GM18505 (cell line): ENCODE measurements around the gene ETV4.

Experiments
- ATAC-seq: cut with Tn5 transposase; IDR thresholded peaks from one replicate; pipeline ENCODE4 v1.9.1; 2021; ENCODE audit not compliant: unreplicated experiment
- POLR2A ChIP-seq: IDR thresholded peaks from 4 replicates; pipeline ENCODE4 v1.6.1; 2011; ENCODE audit warnings: borderline replicate concordance; ENCODE audit not compliant: insufficient read depth, insufficient read length; ENCODE audit errors: extremely low read depth

ETV4 gene

DNA sequence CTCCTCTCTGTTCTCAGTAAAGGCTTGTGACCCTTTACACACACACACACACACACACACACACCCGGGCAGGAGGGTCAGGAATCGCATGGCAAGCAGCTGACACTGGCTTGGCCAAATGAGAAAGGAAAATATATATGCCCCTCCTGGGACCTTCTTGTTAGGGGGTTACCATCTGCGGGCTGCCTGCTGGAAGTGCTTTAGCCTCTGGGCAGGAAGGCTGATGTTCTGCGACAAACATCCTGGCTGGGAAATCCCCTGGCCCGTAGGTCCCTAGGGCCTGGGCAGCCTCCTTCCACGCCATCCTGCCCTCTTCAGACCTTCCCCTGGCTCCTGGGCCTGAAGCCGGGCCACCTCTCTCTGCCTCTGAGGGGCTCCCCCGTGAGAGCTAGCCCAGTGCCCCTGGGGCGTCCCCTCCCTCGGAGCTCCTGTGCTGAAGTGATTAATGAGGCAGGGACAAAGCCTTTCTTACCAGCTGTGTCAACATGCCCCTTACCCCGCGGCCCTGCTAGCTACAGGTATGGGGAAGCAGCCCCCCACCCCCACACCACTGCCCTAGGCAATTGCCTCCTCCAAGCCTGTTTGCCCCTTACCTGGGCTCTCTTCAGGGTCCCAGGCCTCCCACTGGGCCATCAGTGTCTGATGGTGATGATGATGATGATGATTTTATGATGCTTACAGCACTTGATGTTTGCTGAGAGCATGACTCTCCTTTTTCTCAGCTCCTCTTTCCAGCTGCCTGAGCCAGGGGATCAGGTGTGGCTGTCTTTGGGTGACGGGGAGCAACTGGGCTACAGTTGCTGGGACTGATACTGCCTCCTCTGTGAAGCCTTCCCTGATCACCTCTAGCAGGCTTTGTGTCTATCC is 32.8 kb upstream of the ETV4 start:
- TF ChIP-seq POLR2A = no peak
- no peak for ATAC-seq

DNA sequence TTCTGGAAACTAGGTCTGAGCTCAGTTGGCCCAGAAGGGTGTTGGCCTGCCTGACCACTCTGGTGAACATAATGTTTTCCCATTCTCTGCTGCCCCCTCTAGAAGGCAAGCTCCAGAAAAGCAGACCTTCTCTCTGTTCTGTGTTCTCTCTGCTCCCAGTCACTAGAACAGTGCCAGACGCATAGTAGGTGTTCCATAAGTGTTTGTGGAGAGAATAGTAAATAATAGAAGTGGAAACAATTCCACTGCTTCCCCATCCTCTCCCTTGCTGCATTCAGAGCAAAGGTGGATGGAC is 32.2 kb upstream of the ETV4 start:
- no peak for TF ChIP-seq POLR2A
- no peak for ATAC-seq

DNA sequence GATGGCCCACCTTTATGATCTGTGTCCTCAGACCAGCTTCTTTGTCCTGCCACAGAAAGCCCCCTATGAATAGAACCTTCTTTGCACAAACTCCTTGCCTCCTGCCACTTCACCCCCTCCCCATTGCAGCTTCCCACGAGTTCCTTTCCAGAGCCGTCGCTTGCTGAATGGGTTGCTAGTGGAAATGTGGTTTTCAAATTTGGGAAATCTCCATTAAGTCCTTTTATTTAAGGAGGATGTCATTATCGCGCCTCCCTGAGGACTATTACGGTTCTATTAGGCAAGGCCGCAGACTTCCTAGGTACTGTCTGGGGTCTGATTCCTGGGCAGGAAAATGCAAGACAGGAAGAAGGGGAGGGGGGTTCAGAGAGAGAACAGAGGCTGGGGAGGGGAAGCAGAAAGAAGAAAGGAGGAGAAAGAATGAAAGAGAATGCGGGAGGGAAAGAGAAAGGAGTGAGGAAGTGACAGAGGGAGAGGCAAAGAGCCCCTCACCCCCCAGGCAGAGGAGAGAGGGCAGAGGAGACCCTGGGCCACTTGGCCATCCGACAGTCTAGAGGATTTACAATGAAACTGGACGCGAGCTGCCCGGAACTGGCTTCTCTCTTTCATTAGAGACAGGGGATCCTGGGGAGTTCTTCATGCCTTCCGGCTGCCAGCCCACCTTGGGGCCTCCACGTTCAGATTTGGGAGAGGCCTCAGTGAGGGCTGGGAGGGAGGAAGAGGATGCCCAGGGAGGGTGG is 31.7 kb upstream of the ETV4 start:
- no peak for TF ChIP-seq POLR2A
- ATAC-seq = no peak

DNA sequence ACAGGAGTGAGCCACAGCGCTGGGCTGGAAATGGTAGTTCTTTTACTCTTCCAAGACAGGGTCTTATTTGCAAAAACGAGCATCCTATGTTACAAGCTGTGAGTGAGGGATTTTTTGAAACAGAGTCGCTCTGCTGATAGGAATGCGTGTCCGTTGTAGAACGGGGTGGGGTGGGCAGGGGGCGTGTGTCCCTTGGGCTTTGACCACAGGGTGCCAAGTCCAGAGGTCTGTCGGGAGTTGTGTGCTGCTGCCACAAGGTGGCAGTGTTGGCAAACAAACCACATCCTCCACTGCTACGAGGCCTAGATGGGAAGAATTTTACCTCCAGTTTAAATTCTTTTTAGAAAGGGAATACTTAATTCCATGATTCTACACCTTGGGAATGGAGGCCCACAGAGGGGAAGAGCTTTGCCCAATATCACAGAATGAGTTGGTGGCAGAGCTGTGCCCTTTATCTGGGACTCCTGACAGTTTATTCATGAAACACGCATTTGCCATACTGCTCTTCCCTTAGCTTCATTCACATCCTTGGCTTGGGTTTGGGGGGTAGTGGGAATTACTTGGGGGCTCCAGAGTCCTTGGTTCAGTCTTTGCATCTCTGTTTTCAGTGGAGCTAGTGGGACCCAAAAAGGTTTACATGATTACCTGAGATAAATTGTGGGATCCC is 30.6 kb upstream of the ETV4 start:
- no peak for TF ChIP-seq POLR2A
- ATAC-seq = no peak

DNA sequence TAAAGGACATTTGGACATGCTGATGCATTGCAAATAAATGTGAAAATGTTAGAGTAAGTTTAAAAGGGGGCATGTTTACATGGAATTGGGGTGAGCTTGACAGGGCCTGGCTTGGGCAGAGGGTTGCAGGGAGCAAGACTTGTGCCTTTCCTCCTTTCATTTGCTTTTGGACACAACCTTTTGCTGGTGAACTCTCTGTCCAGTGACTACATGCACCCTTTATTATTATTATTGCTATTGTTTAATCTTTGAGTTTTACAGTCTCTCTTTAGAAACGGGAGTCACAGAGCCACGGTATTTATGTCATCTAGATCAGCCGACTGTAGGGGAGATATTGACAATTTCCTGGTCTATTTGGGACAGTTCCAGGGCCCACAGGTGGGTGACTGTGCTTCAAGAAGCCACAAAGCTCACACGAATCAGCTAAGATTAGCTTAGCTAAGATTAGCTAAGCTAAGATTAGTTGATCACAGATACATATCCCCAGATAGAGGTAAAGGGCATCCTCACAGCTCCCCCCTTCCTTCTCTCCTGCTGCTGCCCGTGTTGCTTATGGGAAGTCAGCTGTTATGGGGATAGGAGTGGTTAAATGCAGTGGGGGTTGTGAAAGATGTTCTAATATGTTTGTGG is 28.9 kb upstream of the ETV4 start:
- ATAC-seq = no peak
- TF ChIP-seq POLR2A = no peak

DNA sequence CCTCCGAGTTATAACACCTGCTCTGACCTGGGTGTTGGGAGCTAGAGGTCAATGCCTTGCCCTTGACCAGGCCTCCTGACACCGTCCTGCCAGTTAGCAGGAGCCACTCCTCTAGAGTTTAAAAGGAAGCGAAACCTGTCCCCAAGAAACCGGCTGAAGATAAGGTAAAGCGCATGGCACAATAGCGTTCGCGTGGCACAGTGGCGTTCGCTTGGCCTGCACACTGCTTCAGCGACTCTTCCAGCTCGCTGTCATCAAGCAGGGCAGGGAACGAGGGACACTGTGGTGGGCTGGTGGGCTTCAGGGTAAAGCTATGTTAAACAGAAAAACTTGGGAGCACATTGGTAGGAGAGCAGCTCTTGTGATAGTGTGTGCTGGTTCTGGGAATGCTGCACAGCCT is 28.2 kb upstream of the ETV4 start:
- no peak for ATAC-seq
- no peak for TF ChIP-seq POLR2A

DNA sequence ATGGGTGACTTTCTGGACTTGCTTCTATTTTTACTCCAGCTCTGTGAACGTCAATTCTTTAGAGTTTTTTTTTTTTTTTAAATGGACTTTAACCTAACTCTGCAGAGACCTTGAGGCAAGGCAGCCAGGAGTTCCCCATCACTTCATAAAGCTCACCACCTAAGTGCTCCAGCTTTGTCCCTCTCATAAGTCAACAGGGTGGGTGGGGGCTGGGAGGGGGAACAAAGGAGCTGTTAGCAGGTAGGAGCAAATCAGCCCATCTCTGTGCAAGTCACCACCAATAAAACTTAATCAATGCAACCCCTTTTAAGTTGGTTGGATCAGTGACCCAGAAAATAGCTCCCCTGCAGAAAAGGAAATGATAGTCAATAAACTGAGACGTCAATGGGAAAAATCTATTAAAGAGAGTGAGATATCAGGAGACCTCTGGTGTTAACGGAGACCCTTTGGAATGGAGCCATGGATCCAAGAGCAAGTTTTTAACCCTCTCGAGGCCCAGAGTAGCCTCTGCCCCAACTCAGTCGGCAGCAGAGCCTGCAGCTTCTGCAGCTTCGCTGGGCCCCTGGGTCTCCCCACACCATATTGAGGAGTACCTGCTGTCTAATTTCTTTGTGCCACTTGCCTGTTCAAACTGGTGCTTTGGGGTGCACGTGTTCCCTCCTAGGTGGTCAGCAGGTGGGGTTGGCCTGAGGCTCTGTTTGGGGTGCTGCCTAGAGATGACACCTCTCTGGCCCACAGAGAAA is 27.6 kb upstream of the ETV4 start:
- no peak for ATAC-seq
- no peak for TF ChIP-seq POLR2A

DNA sequence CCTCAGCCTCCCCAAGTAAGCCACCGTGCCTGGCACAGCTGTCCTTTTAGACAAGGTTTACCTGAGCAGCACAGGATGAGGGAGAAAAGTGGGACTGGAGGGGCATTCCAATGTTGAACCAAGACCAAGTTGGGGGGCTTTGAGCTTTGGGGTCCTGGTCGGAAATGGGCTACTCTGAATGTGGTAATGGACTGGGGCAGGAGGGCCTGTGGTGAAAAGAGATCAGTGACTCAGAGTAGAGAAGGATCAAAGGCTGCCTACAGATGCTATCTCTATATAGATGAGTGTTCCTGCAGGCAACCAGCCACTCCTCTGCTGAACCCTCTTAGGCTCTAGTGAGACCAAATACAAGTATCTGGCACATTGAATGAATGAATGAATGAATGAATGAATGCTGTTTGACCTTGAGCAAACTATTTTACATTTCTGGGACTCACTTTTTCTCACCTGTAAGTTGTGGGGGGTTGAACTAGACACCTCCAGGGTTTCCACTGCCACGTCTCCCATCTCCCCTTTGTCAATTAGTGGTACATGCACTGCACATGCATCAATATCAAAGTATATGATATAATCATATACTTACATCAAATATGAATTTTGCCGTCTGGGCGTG is 26.3 kb upstream of the ETV4 start:
- TF ChIP-seq POLR2A = no peak
- ATAC-seq = no peak

DNA sequence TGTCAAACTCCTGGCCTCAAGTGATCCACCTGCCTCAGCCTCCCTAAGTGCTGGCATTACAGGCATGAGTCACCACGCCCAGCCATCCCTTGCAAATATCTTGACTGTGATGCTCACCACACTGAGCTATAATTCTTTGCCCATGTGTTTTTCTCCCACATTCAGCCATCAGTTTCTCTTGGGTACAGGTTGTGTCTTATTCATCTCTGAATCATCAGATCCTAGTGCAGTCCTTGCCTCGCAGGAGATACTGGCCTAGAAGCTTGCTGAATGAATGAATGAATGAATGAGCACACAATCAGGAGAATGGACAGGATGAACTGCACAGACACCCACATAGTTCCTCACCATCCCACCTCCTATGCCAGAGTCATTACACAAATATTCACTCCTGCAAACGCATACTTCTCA is 24.4 kb upstream of the ETV4 start:
- ATAC-seq = no peak
- TF ChIP-seq POLR2A = no peak

DNA sequence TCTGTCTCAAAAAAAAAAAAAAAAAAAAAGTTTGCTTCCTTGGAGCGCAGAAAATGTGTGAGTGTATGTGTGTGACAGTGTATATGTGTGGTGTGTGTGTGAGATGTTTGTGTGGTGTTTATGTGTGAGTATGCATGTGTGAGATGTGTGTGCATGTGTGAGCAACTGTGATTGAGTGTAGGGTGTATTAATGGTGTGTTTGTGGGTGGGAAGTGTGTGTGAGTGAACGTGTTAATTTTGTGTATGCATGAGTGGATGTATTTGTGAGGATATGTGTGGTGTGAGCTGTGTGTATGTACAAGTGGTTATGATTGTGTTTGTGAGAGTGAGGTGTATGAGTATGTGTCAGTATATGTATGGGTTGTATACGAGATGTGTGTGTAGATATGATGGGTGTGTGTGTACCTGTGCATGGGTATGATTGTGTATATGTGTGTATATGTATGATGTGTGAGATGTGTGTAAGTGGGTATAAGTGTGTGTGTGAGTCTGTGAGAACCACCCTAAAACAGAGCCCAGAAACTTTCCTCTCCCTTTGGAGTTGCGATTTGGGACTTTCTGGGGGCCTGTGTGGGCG is 22.5 kb upstream of the ETV4 start:
- ATAC-seq = no peak
- no peak for TF ChIP-seq POLR2A

DNA sequence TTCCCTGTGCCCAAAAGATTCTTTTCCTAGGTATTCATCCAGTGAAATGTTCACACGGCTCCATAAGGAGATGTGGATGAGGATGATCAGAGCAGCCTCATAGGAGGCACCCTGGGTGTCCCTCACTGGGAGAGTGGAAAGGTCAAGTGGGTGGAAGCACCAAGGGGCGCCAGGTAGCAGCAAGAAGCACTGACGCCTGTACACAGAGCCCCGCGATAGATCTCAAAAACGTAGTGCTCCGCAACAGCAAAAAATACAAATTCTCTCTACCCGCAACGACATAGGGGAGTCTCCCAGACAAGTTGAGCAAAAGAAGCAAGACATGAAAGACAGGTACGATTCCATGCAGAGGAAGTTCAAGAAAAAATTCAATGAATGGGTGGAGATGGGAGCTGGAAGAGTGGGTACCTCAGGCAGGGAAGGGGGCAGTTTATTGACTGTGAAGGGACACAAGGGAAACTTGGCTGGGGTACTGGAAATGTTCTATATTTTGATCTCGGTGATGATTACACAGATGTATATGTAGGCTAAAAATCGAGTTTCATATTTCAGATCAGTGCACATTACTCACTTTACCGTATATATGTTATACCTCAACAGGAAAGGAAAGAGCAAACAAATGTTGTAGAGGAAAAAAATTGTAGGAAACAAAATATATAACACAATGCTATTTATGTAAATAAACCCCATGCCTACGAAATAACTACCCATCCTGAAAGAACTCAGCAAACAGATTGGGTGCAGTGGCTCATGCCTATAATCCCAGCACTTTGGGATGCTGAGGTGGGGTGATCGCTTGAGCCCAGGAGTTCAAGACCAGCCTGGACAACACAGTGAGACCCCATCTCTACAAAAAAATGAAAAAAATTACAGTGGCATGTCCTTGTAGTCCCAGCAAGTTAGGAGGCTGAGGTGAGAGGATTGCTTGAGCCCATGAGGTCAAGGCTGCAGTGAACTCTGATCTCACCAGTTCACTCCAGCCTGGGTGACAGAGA is 17.8 kb upstream of the ETV4 start:
- no peak for ATAC-seq
- no peak for TF ChIP-seq POLR2A

DNA sequence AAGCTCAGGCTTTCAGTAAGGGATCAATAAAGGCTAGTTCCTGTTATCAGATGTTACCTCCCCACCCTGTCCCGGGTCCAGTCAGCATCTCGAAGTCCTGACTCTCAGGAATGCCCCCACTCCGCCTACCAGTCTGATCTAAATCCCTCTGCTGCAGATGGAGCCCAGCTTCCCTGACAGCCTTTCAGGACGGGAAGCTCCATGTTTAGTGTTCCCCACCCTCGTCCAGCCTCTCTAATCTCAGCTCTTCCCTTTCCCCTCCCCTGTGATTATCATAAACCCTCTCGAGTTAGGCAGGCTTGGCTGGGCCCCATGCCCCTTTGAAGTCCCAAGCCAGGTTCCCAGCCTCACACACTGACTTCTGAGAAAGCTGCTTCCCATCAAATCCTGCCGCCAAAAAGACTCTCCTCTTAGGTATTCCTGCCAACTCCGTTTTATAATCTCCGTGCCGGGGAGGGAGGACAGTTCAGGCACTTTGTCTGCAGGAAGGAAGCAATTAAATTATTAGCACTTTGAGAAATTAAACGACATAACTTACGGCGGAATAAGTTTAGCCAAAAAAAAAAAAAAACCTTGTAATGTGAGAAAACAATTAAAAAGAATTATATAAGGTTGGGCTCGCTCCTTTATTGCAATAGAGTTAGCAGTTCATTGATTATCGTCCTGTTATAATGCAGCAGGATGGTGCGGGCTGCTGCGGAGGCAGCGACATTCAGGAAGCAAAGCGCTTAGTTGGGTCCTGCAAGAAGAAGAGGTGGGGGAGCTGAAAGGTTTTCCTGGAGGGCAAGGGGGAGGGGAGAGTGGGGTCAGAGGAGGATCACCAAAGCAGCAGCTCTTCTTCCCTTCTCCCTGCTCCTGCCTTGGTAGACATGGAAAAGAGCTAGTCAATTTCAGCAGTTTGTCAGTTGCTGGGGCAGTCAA is 16.8 kb upstream of the ETV4 start:
- no peak for TF ChIP-seq POLR2A
- no peak for ATAC-seq
